Measurements from ENCODE around the gene ANKRD10.

The ANKRD10 gene

DNA sequence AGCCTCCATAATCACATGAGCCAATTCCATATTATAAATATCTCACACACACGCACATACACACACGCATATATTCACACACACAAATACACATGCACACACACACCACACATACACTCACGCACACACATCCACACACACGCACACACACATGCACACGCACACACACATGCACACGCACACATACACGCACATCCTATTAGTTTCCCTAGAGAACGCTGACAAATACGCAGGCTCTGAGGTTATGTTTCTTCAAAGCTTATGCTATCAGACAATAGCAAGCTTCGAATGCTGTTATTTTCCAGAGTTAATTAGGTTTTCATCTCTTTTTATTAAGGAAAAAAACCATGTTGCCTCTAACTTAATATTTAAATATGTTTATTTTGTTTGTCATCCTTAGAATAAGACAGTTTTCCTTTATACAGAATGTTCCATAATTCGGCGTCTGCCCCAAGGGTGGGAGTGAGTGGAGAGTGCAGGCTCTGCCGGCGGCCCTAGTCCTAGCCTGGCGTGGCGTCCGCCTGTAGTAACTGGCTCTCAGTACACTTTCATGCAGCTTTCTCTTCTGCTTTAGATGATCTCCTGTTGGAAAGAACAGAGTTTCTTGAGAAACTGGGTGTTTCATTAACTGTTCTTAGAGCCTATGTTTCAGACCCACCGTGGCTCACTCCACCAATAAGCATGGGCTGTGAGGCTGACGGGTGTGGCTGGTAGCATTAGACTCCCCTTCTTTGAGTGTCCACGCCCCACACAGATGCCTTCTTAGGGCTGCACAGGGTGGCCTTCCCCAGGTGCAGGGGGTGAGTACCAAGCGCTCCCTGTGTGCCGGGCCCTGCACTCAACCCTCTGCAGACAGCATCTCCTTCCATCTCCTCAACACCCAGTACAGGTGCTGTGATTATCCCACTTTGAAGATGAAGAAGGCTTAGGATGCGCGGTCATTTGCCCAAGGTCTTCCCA, 30.4 kb upstream of the ANKRD10 start:
- no peak for DNase-seq

DNA sequence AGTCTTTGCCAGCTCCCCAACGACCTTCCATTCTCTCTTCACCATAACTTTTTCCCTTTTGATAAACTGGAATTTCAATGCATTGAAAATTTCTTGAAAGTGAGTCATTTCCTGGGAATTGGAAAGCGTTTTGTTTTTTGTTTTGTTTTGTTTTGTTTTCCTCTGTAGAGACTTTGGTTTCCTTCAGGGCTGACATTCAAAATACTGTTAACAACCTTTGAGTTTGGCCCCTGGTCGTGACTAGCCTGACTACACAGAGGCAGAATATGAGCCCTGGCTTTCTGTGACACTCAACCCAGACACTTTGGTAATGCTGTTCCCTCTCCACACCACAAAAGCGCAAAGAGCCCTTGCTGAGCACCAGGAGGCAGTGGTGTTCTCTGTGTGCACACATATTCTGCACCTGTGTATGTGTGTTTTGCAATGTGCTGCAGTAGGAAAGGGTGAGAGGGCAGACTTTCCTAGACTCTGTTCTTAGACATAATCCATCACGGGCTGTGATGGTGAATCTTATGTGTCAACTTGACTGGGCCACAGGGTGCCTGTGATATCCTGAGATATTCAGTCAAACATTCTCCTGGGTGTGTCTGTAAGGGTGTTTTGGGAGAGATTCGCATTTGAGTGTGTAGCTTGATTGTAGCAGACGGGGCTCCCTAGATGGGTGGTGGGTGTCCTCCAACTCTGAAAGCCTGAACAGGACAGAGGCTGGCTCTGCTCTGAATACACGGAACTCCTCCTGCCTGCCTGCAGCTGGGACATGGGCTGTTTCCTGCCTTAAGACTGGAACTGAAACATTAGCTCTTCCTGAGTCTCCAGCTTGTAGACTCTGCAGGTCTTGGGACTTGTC, 29.5 kb upstream of the ANKRD10 start:
- DNase-seq = no peak

DNA sequence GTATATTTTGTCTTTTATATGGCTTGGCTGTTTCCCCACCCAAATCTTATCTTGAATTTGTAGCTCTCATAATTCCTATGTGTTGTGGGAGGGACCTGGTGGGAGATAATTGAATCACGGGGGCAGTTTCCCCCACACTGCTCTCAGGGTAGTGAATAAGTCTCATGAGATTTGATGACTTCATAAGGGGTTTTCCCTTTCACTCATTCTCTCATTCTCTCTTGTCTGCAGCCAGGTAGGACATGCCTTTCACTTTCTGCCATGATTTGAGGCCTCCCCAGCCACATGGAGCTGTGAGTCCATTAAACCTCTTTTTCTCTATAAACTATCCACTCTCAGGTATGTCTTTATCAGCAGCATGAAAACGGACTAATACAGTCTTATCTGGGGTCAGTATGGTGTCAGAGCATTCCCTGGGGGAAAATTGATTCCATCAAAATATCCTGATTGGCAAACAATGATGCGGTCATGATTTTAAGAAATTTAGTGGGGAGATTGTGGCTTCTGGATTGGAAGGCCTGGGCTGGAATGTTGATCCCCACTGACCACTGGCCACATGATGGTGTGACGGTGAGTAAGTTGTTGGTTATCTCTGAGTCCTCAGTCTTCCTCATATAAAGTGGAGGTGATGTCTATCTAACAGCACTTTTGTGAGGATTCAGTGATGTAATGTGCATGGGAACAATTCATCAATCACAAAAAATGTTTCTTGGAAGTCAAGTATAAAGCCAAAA, 27.5 kb upstream of the ANKRD10 start:
- no peak for DNase-seq

DNA sequence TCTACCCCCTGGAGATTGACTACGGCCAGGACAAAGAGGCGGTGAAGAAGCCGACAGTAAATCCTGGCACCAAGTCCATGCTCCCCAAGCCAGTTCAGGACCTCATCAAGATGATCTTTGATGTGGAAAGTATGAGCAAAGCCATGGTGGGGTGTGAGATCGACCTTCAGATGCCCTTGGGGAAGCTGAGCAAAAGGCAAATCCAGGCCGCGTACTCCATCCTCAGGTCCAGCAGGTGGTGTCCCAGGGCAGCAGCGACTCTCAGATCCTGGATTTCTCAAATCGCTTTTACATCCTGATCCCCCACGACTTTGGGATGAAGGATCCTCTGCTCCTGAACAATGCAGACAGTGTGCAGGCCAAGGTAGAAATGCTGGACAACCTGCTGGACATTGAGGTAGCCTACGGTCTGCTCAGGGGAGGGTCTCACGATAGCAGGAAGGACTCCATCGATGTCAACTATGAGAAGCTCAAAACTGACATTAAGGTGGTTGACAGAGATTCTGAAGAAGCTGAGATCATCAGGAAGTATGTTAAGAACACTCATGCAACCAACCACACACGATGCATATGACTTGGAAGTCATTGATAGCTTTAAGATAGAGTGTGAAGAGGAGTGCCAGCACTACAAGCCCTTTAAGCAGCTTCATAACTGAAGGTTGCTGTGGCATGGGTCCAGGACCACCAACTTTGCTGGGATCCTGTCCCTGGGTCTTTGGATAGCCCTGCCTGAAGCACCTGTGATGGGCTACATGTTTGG, 24.0 kb upstream of the ANKRD10 start:
- no peak for DNase-seq

DNA sequence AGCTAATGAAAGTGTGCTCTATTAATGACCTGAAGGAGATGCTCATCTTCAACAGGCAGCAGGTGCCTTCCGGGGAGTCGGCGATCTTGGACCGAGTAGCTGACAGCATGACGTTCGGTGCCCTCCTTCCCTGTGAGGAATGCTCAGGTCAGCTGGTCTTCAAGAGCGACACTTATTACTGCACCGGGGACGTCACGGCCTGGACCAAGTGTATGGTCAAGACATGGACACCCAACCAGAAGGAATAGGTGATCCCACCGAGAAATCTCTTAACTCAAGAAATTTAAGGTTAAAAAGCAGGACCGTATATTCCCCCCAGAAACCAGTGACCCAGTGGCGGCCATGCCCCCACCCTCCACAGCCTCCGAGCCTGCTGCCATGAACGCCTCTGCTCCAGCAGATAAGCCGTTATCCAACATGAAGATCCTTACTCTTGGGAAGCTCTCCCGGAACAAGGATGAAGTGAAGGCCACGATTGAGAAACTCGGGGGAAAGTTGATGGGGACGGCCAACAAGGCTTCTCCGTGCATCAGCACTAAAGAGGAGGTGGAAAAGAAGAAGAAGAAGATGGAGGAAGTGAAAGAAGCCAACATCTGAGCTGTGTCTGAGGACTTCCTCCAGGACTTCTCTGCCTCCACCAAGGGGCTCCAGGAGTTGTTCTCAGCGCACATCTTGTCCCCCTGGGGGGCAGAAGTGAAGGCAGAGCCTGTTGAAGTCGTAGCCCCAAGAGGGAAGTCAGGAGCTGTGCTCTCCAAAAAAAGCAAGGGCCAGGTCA, 22.8 kb upstream of the ANKRD10 start:
- DNase-seq = no peak

DNA sequence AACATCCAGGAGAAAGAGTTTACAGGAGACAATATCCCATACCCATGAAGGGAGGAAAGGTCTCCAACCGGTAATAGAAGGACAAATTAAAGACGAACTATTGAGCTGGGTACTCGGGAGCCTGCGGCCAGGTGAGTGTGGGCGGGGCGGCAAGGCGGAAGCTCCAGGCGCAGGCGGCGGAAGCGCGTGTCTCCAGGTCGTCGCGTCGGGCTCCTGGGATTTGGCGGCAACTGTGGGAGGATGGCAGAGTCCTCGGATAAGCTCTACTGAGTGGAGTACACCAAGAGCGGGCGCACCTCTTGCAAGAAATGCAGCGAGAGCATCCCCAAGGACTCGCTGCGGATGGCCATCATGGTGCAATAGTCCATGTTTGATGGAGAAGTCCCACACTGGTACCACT, 21.6 kb upstream of the ANKRD10 start:
- no peak for DNase-seq

DNA sequence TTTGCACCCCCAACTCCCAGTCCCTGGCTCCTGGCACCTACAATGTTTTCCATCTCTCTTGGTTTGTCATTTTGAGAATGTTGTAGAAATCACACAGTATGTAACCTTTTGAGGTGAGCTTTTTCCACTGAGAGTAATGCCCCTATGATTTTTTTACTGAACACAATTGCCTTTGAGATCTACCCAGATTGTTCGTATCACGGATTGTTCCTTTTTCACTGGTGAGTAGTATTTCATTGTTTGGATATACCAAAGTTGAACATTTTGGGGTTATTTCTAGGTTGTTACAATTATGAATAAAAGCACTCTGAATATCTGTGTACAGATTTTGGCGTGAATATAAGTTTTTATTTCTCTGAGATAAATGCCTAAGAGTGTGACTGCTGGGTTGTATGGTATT, 17.7 kb upstream of the ANKRD10 start:
- DNase-seq = no peak

DNA sequence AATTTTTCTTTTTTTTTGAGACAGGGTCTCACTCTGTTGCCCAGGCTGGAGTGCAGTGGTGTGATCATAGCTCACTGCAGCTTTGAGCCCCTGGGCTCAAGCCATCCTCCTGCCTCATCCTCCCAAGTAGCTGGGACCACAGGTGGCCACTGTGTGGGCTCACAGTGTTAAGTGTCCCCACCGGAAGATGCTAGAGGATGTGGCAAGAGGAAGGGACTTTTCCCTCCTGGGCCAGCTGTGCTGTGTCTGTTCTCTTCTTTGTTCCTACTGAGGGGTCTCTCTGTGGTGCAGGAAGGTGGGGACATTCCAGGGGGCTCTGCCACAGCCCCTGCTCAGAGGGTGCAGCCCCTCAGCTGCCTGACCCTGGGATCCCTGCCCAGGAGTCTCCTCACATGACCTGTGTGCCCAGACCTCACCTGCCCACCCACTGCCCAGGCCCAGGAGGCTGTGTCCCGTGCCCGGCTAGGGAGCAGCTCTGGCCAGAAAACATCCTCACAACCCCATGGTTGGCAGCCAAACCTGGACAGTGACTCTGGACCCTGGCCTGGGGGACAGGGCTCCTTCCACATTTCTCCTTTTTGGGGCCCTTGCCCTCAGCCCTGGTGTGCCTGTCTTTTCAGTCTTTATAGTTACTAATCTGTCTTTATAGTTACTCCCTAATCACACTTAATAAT, 14.4 kb upstream of the ANKRD10 start:
- DNase-seq = no peak

DNA sequence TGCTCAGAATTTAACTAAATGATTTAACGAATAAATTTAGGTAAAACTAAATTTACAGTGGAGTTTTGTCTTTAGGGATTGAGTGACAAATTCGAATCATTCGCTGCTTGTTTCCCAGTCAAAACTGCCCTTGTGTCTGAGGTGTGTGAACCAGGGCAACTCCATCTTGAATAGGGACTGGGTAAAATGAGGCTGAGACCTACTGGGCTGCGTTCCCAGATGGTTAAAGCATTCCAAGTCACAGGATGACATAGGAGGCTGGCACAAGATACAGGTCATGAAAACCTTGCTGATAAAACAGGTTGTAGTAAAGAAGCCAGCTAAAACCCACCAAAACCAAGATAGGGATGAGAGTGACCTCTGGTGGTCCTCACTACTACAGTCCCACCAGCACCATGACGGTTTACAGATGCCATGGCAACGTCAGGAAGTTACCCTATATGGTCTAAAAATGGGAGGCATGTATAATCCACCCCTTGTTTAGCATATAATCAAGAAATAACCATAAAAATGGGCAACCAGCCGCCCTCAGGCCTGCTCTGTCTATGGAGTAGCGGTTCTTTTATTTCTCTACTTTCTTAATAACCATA, 10.2 kb upstream of the ANKRD10 start:
- DNase-seq = no peak

DNA sequence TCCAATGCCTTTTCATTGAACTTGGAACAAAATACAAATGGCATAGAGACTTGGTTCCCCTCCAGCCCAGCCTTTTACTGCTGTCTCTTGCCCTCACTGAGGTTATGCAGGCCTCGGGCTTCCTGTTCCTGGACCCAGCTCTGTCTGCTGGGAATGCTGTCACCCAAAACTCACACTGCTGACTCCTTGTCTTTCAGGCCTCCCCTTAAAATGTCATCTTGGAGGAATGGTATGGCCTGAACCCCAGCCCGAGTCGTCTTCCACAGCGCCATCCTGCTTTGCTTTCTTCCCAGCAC, 9.7 kb upstream of the ANKRD10 start:
- no peak for DNase-seq

DNA sequence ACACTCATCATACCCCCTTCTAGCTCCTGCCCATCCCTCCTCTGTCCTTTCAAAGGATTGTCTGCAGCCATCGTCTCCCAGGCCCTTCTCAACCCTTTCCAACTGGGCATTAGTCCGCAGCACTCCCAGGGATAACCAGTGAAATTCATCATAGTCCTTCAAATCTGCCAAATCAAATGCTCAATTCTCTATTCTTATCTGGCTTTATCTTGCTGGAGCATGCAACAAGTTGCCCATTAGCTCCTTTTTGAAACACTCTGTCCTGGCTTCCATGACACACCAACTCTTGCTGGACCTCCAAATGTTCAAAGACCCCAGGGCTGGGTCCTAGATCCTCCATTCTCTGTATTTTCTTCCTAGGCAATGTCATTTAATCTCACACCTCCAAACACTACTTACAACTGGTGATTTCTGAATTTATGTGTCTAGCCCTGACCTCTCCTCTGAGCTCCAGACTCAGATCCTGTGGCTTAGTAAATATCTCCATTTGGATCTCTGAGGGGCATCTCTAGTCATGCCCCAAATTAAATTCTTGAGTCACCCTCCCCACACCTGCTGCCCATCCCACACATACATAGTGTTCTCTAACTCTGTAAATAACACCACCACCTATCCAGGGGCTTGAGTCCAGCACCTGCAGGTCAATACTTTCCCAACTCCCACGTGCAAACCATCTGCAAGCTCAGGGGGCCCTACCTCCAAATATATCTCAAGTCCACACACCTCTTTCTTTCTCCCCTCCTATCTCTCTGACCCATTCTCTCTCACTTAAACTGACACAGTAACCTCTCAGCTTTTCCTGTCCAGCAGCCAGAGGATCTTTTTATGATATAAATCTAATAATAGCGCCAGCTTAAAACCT, 9.1 kb upstream of the ANKRD10 start:
- no peak for DNase-seq

DNA sequence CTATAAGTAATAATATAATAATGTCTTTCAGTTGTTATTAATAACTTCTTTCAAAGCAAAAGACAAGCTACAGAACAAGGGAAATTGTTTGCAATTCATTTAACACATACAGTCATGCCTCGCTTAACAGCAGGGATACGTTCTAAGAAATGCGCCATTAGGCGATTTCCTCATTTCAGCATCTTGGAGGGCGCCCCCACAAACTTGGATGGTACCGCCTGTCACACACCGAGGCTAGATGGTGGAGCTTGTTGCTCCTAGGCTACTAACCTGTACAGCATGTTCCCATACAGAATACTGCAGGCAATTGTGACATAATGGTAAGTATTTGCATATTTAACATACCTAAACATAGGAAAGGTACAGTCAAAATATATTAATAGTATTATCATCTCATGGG, 8.2 kb upstream of the ANKRD10 start:
- no peak for DNase-seq

DNA sequence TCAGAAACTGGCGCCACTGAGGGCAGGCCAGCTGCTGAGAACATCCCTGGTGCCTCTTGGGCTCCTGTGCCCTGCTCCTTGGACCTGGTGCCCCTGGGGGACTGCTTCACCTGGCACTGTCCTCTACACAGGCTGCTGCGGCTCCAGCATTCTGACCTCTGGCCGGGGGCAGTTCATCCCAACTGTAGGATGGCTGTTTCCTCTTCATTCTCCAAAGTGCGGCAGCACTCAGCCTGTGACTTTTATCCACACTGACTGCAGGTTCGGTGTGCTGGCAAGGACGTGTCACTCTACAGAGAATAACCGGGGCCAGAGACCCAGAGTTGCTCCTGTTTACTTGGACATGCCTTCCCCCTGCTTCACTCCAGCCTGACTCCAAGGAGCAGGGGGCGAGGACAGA, 7.6 kb upstream of the ANKRD10 start:
- no peak for DNase-seq

DNA sequence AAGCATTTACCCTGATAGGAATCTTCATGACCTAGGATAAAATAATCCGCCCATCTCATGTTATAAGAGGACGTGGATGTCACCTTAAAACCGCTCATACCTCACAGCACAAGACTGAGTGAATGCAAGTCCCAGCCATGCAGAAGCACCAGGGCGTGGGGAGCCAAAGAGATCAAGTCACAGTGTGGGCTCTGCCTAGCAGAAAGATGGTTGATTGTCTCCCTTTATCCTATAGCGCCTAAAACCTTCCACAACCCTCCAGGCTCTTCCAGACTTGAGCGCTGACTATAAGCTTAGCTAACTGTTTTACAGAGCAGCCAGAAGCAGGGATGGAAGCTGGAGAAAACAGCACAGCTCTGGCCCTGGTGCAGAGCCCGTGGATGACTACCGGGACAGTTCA, 6.8 kb upstream of the ANKRD10 start:
- DNase-seq = no peak

DNA sequence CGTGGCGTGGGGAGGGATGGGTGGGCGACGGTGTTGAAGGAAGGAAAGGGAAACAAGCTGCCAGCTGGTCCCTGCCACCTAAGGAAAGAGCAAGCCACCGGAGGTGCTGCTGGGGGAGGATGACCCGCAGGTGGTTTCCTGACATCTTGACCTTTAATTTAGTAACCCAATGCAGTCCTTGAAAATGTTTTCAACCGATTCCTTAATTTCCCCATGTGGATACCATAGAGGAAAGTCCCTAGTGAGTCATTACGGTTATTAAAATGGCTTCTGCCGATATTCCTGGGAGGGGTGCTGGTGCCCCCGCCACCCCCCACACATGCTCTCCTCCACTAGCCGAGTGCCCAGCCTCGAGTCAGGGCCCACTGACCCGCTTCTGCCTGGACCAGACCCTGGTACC, 6.3 kb upstream of the ANKRD10 start:
- DNase-seq = no peak

DNA sequence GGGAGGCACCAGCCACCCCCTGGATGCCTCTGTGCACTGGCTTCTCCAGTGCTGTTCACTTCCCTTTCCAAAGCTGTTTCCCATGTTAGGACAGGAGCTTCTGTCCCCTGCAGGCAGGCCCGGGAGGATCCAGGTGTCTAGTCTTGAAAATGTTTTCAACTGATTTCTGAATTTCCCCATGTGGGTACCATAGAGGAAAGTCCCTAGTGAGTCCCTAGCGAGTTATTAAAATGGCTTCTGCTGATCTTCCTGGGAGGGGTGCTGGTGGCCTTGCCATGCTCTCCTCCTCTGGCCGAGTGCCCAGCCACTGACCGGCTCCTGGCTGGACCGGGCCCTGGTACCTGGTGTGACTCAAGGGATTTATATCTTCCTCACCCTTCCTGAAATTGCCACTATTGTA, 5.2 kb upstream of the ANKRD10 start:
- no peak for DNase-seq

DNA sequence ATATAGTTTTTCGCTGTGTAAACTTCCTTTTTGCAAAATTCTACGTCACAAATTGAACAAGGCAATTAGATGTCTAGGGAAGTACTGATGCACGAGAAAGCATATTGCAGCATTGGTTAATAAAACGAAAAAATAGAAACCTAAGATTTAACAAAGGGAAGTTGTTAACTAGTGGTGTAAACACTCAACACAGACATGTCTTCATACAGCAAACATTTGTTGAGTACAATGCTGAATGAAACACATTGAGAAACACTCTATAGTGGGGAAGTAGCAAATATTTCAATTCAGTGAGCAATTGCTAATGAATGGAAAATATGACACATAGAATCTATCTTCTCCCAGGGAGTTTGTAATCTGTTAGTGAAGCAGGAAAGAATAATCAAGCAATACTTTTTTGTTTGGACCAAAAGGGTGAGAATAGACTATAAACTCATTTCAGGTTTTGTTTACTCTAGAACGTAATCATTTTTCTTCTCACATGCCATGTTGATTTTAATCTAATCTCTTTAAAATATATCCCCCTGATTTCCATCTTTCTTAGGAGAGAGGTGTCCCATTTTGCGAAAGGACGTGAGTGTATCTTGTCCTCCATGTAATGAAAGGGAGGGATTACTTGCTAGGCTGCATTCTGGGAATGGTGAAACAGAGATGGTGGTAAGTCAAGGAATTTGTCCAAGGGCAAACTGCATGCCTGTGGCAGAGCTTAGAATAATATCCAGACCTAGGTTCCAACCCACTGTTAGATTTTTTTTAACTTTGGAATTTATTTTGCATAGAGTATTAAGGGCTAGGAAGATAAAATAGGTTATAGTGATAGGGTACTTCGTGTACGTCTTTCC, 1.7 kb upstream of the ANKRD10 start:
- no peak for DNase-seq

DNA sequence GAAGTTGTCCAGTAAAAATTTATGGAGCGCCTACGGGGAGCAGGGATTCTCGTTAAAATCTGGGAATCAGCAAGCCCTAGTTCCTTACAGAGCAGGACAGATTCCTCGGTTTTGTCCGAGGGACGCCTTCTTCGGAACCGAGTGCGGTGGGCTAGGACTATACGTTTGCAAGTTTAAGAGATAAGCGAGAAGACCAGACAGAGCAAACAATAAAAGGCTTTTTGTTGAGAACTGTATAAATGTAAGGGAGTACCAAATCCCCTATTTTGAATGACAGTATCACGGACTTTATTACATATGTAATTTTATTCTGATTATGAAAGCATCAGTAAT, 971 bp upstream of the ANKRD10 start:
- no peak for DNase-seq
